MM.1S (cell line): ENCODE data around the gene MRRF.

Source experiments
- CTCF ChIP-seq: fragments of 300-600 bp; sonication (generic); IDR thresholded peaks from 2 replicates; pipeline ENCODE4 v1.5.1; 2016; ENCODE audit warnings: antibody characterized with exemption, low read length, mixed read lengths
- EZH2 ChIP-seq: fragments of 300-600 bp; sonication (generic); optimal IDR thresholded peaks from 2 replicates; pipeline ENCODE3; 2017; ENCODE audit warnings: low read depth, mild to moderate bottlenecking, antibody characterized with exemption, low read length, mixed read lengths

GRCh38 chr9:122368642-122369041, 104.0 kb downstream of the MRRF start:
- TF ChIP-seq CTCF (no peak), EZH2 (no peak)
